ENCODE data around the gene JPH3. TPM values are rescaled to one million over a fixed set of nuclear protein-coding genes. Genes with fewer than 3 reads are reported as not detected.

JPH3 gene
- polyA plus RNA-seq, 3 donors: not detected

- H2AFZ ChIP-seq (ENCODE audit: insufficient read depth, low read depth, low read length, poor library complexity, severe bottlenecking): no peak overlapping the region
- Mint-ChIP-seq H3K27ac (no peak overlapping the region), H3K27me3 (ENCODE audit: low read depth in 3 of 3) (peaks cover 0 to 10% (median 1%) of the 10 kb centered on the region in 3 donors), H3K4me3 (no peak overlapping the region), H3K4me1 (peaks cover 9% of the 10 kb centered on the region), H3K9me3 (peaks cover 0 to 1% (median 0%) of the 10 kb centered on the region in 7 donors), H3K36me3 (no peaks in the 10 kb centered on the region)
- intact Hi-C loops (cut with micrococcal nuclease): no loop called here
- no peak overlapping the region for H3K9ac ChIP-seq (ENCODE audit: insufficient read depth, low read length, poor library complexity, severe bottlenecking)
- no peak overlapping the region for H3K4me3 ChIP-seq (replicated peaks in 1 of 3; ENCODE audit: low read depth in 2 of 3, low read length in 3 of 3)
- 78% methylated on average over 13 of the region's 13 CpGs for WGBS (ENCODE audit: insufficient coverage)
- H3K4me1 ChIP-seq (ENCODE audit: control insufficient read depth in 1 of 2, insufficient read depth in 2 of 2, low read length in 2 of 2): peaks cover 7 to 8% of the 10 kb centered on the region in 2 donors
- H3K9me3 ChIP-seq (replicated peaks in 1 of 2; ENCODE audit: control insufficient read depth in 1 of 2, insufficient read depth in 1 of 2, low read length in 2 of 2): no peaks in the 10 kb centered on the region
- no peaks in the 10 kb centered on the region for H3K79me2 ChIP-seq (ENCODE audit: insufficient read depth, low read length)
- no peak for DNase-seq
- TF ChIP-seq CTCF (IDR thresholded peaks at IDR 0.05): no peak
- H3K27ac ChIP-seq (ENCODE audit: low read depth in 1 of 2, low read length in 2 of 2): no peak overlapping the region
- H3K36me3 ChIP-seq (replicated peaks in 1 of 2; ENCODE audit: control insufficient read depth in 1 of 2, insufficient read depth in 2 of 2, low read length in 2 of 2): no peaks in the 10 kb centered on the region
- no peaks in the 10 kb centered on the region for H4K20me1 ChIP-seq (ENCODE audit: insufficient read depth, low read length)
- no peak overlapping the region for H3K4me2 ChIP-seq (replicated peaks; ENCODE audit: extremely low read depth, low read length, poor library complexity, severe bottlenecking)
- no peaks in the 10 kb centered on the region for H3K27me3 ChIP-seq (ENCODE audit: control insufficient read depth in 2 of 2, insufficient read depth in 2 of 2, low read length in 2 of 2)
These were observed 84.4 kb downstream of the JPH3 start for GRCh38 chr16:87686697-87687096.

- Histone ChIP-seq H3K79me2 (ENCODE audit: insufficient read depth, low read length) (no peaks in the 10 kb centered on the region), H3K9ac (ENCODE audit: insufficient read depth, low read length, poor library complexity, severe bottlenecking) (peak overlapping the region; percentile 8), H4K20me1 (ENCODE audit: insufficient read depth, low read length) (no peaks in the 10 kb centered on the region), H3K27me3 (ENCODE audit: control insufficient read depth in 2 of 2, insufficient read depth in 2 of 2, low read length in 2 of 2) (no peaks in the 10 kb centered on the region), H3K36me3 (replicated peaks in 1 of 2; ENCODE audit: control insufficient read depth in 1 of 2, insufficient read depth in 2 of 2, low read length in 2 of 2) (no peaks in the 10 kb centered on the region), H3K4me1 (ENCODE audit: control insufficient read depth in 1 of 2, insufficient read depth in 2 of 2, low read length in 2 of 2) (peaks cover under 1 to 2% of the 10 kb centered on the region in 2 donors), H3K4me3 (replicated peaks in 1 of 3; ENCODE audit: low read depth in 2 of 3, low read length in 3 of 3) (no peak overlapping the region), H3K9me3 (replicated peaks in 1 of 2; ENCODE audit: control insufficient read depth in 1 of 2, insufficient read depth in 1 of 2, low read length in 2 of 2) (no peaks in the 10 kb centered on the region), H3K27ac (ENCODE audit: low read depth in 1 of 2, low read length in 2 of 2) (no peak overlapping the region), H3K4me2 (replicated peaks; ENCODE audit: extremely low read depth, low read length, poor library complexity, severe bottlenecking) (no peak overlapping the region), H2AFZ (ENCODE audit: insufficient read depth, low read depth, low read length, poor library complexity, severe bottlenecking) (no peak overlapping the region)
- WGBS (ENCODE audit: insufficient coverage): 61% methylated on average over 24 of the region's 31 CpGs
- peaks cover 0 to 1% (median 0%) of the 10 kb centered on the region in 7 donors for H3K9me3 Mint-ChIP-seq
- H3K36me3 Mint-ChIP-seq: no peaks in the 10 kb centered on the region
- peaks cover 1 to 10% (median 2%) of the 10 kb centered on the region in 3 donors for H3K27me3 Mint-ChIP-seq (ENCODE audit: low read depth in 3 of 3)
- H3K4me3 Mint-ChIP-seq: no peak overlapping the region
- no peak for DNase-seq
- H3K4me1 Mint-ChIP-seq: peaks cover 3% of the 10 kb centered on the region
- TF ChIP-seq CTCF (IDR thresholded peaks at IDR 0.05): no peak
- intact Hi-C loops (cut with micrococcal nuclease): no loop called here
- no peak overlapping the region for H3K27ac Mint-ChIP-seq
These were observed 85.0 kb downstream of the JPH3 start for GRCh38 chr16:87687126-87687910.
